Mammary epithelial cell (primary cell): Measurements from ENCODE around the gene CACNA1A.

Source experiments
- CTCF ChIP-seq, 2 donors: IDR thresholded peaks in 1 of 2; conservative IDR thresholded peaks in 1 of 2; 2 replicates each; pipeline ENCODE4 v1.5.1; 2011 to 2012; ENCODE audit warnings: inconsistent platforms in 2 of 2, low read length in 2 of 2, mild to moderate bottlenecking in 2 of 2, control low read depth in 1 of 2, low read depth in 1 of 2; ENCODE audit not compliant: insufficient read depth in 1 of 2; ENCODE audit errors: extremely low read depth in 1 of 2
- EZH2 ChIP-seq: IDR thresholded peaks from 2 replicates; pipeline ENCODE4 v1.6.1; 2012; ENCODE audit warnings: low read length, inconsistent platforms, borderline replicate concordance

- TF ChIP-seq CTCF (conservative IDR thresholded peaks at IDR 0.05 in 1 of 2, IDR thresholded peaks at IDR 0.05 in 1 of 2; ENCODE audit: extremely low read depth in 1 of 2, insufficient read depth in 1 of 2, low read depth in 1 of 2, low read length in 2 of 2) (peak; percentile 90 to 97), EZH2 (no peak)
Observed at GRCh38 chr19:13430790-13431582, 75.3 kb downstream of the CACNA1A start.
